IMR-90 (cell line): ENCODE results near the gene KCNK6. TPM values are rescaled to one million over a fixed set of nuclear protein-coding genes. Genes with fewer than 3 reads are reported as not detected.

Source experiments
- ATAC-seq: fragments of 200-7000 bp; cut with Tn5 transposase; 2 replicates; pipeline ENCODE4 v1.9.1; 2020; ENCODE audit warnings: low read depth, mild to moderate bottlenecking, moderate library complexity
- BruUV-seq: library from RNA; stranded (reverse); fragments of 400-500 nt; replicated peaks from 2 replicates; lab custom pipeline; 2021; lab: Mats Ljungman, UMichigan
- CTCF ChIA-PET: fragments of 300-600 bp; formaldehyde crosslinking; extraction: SDS; loops from one replicate; lab custom pipeline; 2021; ENCODE audit warnings: antibody characterized with exemption; lab: Yijun Ruan, JAX
- POLR2A ChIA-PET: fragments of 300-600 bp; sonication (Branson Sonifier 250); formaldehyde crosslinking; loops from one replicate; lab custom pipeline; 2022; ENCODE audit warnings: antibody characterized with exemption; ENCODE audit not compliant: unreplicated experiment; lab: Charles Lee
- DNase-seq: peaks from one replicate; pipeline ENCODE4 v3.0.0; 2013
- H2AFZ ChIP-seq: replicated peaks from 2 replicates; pipeline ENCODE3; 2013; ENCODE audit warnings: low read length, mild to moderate bottlenecking; ENCODE audit not compliant: poor library complexity
- H2AK5ac ChIP-seq: 2 replicates; pipeline ENCODE4 v1.6.1; 2013; ENCODE audit warnings: low read depth, low read length, inconsistent platforms
- H2AK9ac ChIP-seq: replicated peaks from 2 replicates; pipeline ENCODE3; 2013; ENCODE audit warnings: mild to moderate bottlenecking, low read depth, low read length, moderate library complexity; ENCODE audit not compliant: poor library complexity
- H2BK120ac ChIP-seq: 2 replicates; pipeline ENCODE4 v1.6.1; 2013; ENCODE audit warnings: low read depth, low read length, inconsistent platforms
- H2BK15ac ChIP-seq: 3 replicates; pipeline ENCODE4 v1.6.1; 2013; ENCODE audit warnings: low read depth, low read length, inconsistent platforms
- H2BK20ac ChIP-seq: 2 replicates; pipeline ENCODE4 v1.6.1; 2013; ENCODE audit warnings: low read depth, mild to moderate bottlenecking, inconsistent platforms, low read length, moderate library complexity
- H2BK5ac ChIP-seq: 2 replicates; pipeline ENCODE4 v1.6.1; 2013; ENCODE audit warnings: mild to moderate bottlenecking, low read depth, low read length, inconsistent platforms; ENCODE audit not compliant: poor library complexity, severe bottlenecking
- H3K14ac ChIP-seq: replicated peaks from 2 replicates; pipeline ENCODE4 v1.6.1; 2013; ENCODE audit warnings: low read depth, low read length, inconsistent platforms
- H3K18ac ChIP-seq: 2 replicates; pipeline ENCODE4 v1.6.1; 2013; ENCODE audit warnings: low read depth, low read length, control low read depth
- H3K23ac ChIP-seq: 2 replicates; pipeline ENCODE4 v1.6.1; 2013; ENCODE audit warnings: low read depth, low read length, inconsistent platforms
- H3K27ac ChIP-seq: 2 replicates; pipeline ENCODE4 v1.5.1; 2013; ENCODE audit warnings: mild to moderate bottlenecking, control low read depth, low read length; ENCODE audit not compliant: insufficient read depth
- H3K27me3 ChIP-seq: 2 replicates; pipeline ENCODE4 v1.6.1; 2013; ENCODE audit warnings: low read length; ENCODE audit not compliant: control insufficient read depth, insufficient read depth
- H3K36me3 ChIP-seq: 2 replicates; pipeline ENCODE4 v1.6.1; 2013; ENCODE audit warnings: low read length, mixed read lengths; ENCODE audit not compliant: control insufficient read depth, insufficient read depth
- H3K4ac ChIP-seq: 2 replicates; pipeline ENCODE4 v1.6.1; 2013; ENCODE audit warnings: low read depth, low read length, inconsistent platforms
- H3K4me1 ChIP-seq: 2 replicates; pipeline ENCODE4 v1.6.1; 2013; ENCODE audit warnings: low read length, mixed read lengths; ENCODE audit not compliant: control insufficient read depth, insufficient read depth
- H3K4me2 ChIP-seq: 2 replicates; pipeline ENCODE4 v1.6.1; 2013; ENCODE audit warnings: low read depth, mild to moderate bottlenecking, control low read depth, low read length, moderate library complexity
- H3K4me3 ChIP-seq: 2 replicates; pipeline ENCODE4 v1.5.1; 2013; ENCODE audit warnings: low read depth, mild to moderate bottlenecking, control low read depth, low read length, moderate library complexity; ENCODE audit not compliant: insufficient read depth
- H3K56ac ChIP-seq: 2 replicates; pipeline ENCODE4 v1.6.1; 2013; ENCODE audit warnings: low read length, inconsistent platforms; ENCODE audit not compliant: insufficient read depth; ENCODE audit errors: extremely low read depth
- H3K79me1 ChIP-seq, 2 experiments: 2 replicates each; pipeline ENCODE4 v1.6.1; 2013; ENCODE audit warnings: low read length in 2 of 2, inconsistent platforms in 1 of 2, low read depth in 1 of 2
- H3K9ac ChIP-seq: 2 replicates; pipeline ENCODE4 v1.6.1; 2013; ENCODE audit warnings: low read depth, low read length, control low read depth
- H3K9me1 ChIP-seq: 2 replicates; pipeline ENCODE4 v1.6.1; 2013; ENCODE audit warnings: low read length, inconsistent platforms; ENCODE audit not compliant: insufficient read depth
- H3K9me3 ChIP-seq: 2 replicates; pipeline ENCODE4 v1.6.1; 2013; ENCODE audit warnings: low read length; ENCODE audit not compliant: control insufficient read depth, insufficient read depth
- H4K20me1 ChIP-seq: 2 replicates; pipeline ENCODE4 v1.6.1; 2013; ENCODE audit warnings: low read length, inconsistent platforms; ENCODE audit not compliant: insufficient read depth
- H4K5ac ChIP-seq: 2 replicates; pipeline ENCODE4 v1.6.1; 2013; ENCODE audit warnings: mild to moderate bottlenecking, low read depth, low read length, control low read depth
- H4K8ac ChIP-seq, 2 experiments: 2 replicates each; pipeline ENCODE4 v1.6.1; 2013; ENCODE audit warnings: low read depth in 2 of 2, low read length in 2 of 2, control low read depth in 1 of 2, inconsistent platforms in 1 of 2
- H4K91ac ChIP-seq: 2 replicates; pipeline ENCODE4 v1.6.1; 2013; ENCODE audit warnings: low read depth, low read length, inconsistent platforms; ENCODE audit not compliant: insufficient read depth
- FOS ChIP-seq: fragments of 150-350 bp; IDR thresholded peaks from 2 replicates; pipeline ENCODE4 v1.6.1; 2016; ENCODE audit warnings: low read depth, low read length
- MAFK ChIP-seq: IDR thresholded peaks from 2 replicates; pipeline ENCODE4 v1.6.1; 2012; ENCODE audit warnings: low read depth, low read length, improper control_type of control experiment
- RFX5 ChIP-seq: IDR thresholded peaks from 2 replicates; pipeline ENCODE4 v1.8.0; 2012; ENCODE audit warnings: low read depth, mild to moderate bottlenecking, low read length, moderate library complexity
- WGBS, 2 experiments: methylation state at CpG; one replicate each; pipeline versions ENCODE4 v1.1.5 to v1.1.7; 2013; ENCODE audit warnings: missing lambda C conversion rate in 2 of 2; ENCODE audit not compliant: insufficient read length in 1 of 2; ENCODE audit errors: extremely low coverage in 2 of 2; 5-methylcytosine and 5-hydroxymethylcytosine counted together
- dilution Hi-C: fragments of 300-500 bp; cut with HindIII; formaldehyde crosslinking; loops from one replicate; pipeline ENCODE4 v1.14.3; 2018; ENCODE audit warnings: low sequenced_read_pairs; ENCODE audit not compliant: unreplicated experiment
- in situ Hi-C: fragments of 300-500 bp; cut with MboI; formaldehyde crosslinking; loops from 3 replicates; pipeline ENCODE4 v1.14.3; 2019; ENCODE audit warnings: low sequenced_read_pairs, inconsistent platforms, mixed read lengths
- intact Hi-C: fragments of 100-400 bp; cut with micrococcal nuclease; formaldehyde crosslinking; loops from 2 replicates; pipeline ENCODE4 v1.10.0; 2022
- polyA plus RNA-seq, 3 experiments: library from polyadenylated mRNA; depleted of rRNA; stranded (reverse); fragments of >200 nt; gene quantifications; 2 replicates each; pipeline ENCODE4 v1.2.3, GENCODE V29; 2012; ENCODE audit warnings: low replicate concordance in 1 of 3
- total RNA-seq: library from RNA; depleted of rRNA; stranded (reverse); fragments of >200 nt; gene quantifications from 2 replicates; pipeline ENCODE4 v1.2.3, GENCODE V29; 2012

Gene KCNK6
- total and polyA plus RNA-seq, 2 of the 4 experiments (the other 2 are of a cell fraction): 2.7 to 4.5 TPM

DNA sequence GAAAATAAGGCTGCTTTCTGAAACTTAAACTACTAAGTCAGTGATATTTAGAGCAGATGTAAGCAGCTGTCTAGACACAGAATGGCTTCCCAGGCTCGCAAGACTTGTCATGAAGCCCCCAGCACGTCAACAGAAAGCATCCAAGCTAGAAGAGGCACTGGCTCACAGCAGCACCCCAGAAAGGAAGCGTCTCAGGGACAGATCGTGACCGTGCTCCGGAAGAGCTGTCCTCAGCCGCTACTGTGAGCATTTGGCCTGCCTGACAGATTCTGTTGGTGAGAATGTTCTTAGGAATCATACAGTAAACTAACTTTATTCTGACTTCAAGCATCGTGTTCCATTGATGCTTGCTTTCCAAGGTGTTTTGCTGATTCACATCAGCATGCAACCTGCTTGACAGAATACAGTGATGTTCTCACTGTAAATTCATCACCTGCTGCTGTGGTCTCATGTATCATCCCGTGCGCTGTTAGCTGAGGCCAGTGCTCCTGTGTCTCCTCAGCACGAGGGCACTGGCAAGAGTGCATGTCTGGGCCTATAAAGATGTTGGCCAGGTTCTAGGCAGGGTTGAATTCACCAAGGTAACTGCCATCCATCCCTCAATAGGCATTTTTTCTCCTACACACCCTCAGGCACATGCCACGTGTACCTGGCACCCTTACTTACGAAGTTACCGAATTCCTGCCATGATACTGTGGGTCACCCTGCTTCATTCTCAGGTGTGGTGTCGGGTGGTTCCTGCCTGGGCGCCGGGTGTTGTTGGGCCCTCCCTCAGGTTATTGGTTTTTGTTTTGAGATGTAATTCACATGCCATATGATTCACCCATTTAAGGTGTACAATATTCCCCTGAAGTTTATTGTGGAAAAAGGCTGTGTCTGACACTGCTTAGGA lies 39.4 kb upstream of the KCNK6 start:
- Histone ChIP-seq H4K5ac (peak overlapping the region; percentile 75), H2BK120ac (peak overlapping the region; percentile 65), H3K4me1 (peaks cover 14% of the 10 kb centered on the region), H4K8ac (peak overlapping the region in 1 of 2 experiments; percentile 48; a peak in 1 of 4 replicates), H3K4ac (peak overlapping the region; percentile 21), H3K14ac (no peak overlapping the region), H3K18ac (peak overlapping the region; percentile 62; the same call in 1 of the 2 replicates), H2AFZ (peak overlapping the region; percentile 58), H3K4me2 (no peak overlapping the region), H2AK9ac (no peak overlapping the region), H4K20me1 (no peaks in the 10 kb centered on the region), H2BK20ac (0 out of 2 replicates have a peak overlapping the region, but pooled peaks have one; percentile 21), H3K27ac (no peak overlapping the region), H3K9me1 (peaks cover 5% of the 10 kb centered on the region; the same call in 1 of the 2 replicates), H3K9ac (no peak overlapping the region), H2AK5ac (peak overlapping the region; percentile 67; the same call in 1 of the 2 replicates), H3K4me3 (no peak overlapping the region), H3K56ac (no peak overlapping the region), H3K36me3 (no peaks in the 10 kb centered on the region), H3K79me1 (no peaks in the 10 kb centered on the region), H3K23ac (peak overlapping the region; percentile 53; the same call in 1 of the 2 replicates), H3K27me3 (no peaks in the 10 kb centered on the region), H4K91ac (peak overlapping the region; percentile 17; the same call in 1 of the 2 replicates), H2BK15ac (peak overlapping the region; percentile 65; the same call in 1 of the 3 replicates), H3K9me3 (no peaks in the 10 kb centered on the region), H2BK5ac (no peak overlapping the region)
- CTCF ChIA-PET: interaction anchor here (1.1 to 1.3 kb wide), 2 partner anchors 10 to 39 kb away, joined by 3 to 4 read pairs; no protein-coding TSS in a partner anchor
- in situ Hi-C loops: no loop called here
- no peak for ATAC-seq
- no TSS peak for BruUV-seq
- no peak for DNase-seq
- intact Hi-C loops: no loop called here
- TF ChIP-seq RFX5 (no peak), MAFK (no peak), FOS (no peak)
- POLR2A ChIA-PET: interaction anchor here (0.9 kb wide), 1 partner anchor 18 kb away, joined by 3 read pairs; no protein-coding TSS in a partner anchor
- dilution Hi-C loops: no loop called here
- WGBS, 2 experiments: 65% methylated on average over 6 of the region's 17 CpGs; no CpG with 5 or more reads in 1 of the 2 experiments
